KG1 (cell line): ENCODE data around the gene PDE6A.
"Not testable (repeated sequence)": the region's sequence is repeated elsewhere in the genome, so short reads cannot be mapped to it uniquely, and the experiment has no call there.

Experiments used
- DNase-seq: peaks from one replicate; lab custom pipeline; 2025; lab: John Stamatoyannopoulos, UW

Gene PDE6A

DNA sequence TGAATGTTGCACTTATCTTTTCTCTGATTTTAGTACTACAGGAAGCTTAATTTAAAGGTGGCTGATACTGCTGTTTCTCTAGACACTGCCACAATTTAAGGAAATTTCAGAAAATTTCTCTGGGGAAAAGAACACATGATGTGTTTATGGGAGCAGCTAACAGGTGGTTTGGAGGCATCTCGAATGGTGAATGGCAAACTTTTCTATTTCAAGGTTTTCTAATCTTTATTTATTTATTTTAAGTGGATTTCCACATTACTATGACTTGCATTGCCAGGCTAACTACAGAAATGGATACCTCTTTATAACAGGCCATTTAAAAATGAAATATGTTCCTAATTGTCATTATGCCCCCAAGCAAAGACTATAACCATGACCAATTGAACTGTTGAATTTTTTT lies 50.4 kb downstream of the PDE6A start:
- DNase-seq, result no peak

DNA sequence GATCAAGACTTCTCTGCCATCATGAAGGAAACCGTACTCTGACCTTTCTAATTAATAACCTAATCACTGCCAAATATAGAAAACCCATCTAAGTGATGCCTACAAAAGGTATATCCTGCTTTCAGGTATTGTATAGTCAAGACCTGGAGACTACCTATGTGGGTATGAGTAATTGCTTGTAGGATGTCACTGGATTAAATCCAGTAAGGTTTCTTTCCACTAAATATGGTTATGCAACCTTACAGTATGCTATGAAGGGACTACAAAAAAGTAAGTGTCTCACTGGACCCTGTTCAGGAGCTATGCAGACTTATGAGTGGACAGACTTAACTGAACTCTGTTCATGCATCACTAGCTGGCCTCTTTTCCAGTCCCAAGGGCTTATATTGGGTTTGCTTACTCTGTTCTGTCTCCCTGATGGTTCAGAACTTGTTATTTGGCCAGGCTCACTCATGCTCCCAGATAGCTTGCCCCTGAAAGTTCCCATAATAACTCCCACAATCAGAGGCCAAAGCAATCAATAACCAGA lies 51.1 kb downstream of the PDE6A start:
- DNase-seq, result no peak

DNA sequence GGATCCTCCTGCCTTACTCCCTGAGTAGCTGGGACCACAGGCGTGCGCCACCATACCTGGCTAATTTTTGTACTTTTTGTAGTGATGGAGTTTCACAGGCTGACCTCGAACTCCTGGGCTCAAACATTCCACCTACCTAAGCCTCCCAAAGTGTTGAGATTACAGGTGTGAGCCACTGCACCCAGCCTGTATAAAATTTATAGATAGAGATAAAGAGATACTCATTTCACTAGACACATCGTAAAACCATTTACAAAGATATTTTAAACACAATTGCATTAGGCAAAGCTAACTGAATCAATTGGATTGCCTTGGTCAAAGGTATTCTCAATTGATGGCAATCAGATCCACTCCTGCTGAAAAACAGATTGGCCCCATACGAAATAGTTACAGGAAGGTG lies 52.0 kb downstream of the PDE6A start:
- DNase-seq, result no peak

DNA sequence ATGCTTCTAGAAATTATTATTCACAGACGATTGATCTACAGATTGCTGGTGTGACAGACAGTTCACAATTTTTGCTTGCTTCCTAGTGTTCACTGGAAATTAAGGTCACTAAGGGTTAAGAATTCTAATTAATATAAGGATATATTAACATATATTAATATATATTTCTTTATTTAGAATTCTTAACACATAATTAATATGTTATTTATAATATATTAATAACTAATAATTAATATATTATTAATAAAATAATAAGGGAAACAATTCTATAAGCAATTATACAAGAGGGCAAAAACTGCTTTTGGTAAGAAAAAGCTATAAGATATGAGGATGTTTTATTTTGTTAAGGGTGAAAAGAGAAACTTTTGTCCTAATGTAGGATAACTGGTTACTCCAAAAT lies 56.3 kb downstream of the PDE6A start:
- DNase-seq, result no peak

DNA sequence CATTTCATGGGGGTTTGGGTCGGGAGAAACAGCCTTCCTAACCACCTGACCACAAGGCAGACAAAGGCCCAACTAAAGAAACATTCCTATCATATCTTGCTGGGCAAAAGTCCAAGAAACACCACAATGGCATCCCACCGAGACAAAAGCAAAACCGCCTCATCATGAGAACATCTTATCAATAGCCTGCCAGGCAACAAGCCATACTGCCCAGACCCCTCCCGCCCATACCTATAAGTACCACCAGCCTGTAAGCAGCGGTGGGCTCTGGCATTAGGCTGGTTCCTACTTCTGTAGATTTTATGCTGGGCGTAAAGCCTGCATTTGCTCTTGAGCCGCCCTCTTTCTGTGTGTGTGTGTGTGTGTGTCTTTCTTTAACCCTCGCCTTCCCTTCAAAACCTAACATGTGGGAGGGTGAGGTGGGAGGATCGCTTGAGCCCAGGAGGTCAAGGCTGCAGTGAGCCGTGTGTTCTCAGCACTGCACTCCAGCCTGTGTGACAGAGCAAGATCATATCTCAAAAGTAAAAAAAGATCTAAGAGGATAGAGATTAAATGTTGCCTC lies 56.9 kb downstream of the PDE6A start:
- no peak for DNase-seq

DNA sequence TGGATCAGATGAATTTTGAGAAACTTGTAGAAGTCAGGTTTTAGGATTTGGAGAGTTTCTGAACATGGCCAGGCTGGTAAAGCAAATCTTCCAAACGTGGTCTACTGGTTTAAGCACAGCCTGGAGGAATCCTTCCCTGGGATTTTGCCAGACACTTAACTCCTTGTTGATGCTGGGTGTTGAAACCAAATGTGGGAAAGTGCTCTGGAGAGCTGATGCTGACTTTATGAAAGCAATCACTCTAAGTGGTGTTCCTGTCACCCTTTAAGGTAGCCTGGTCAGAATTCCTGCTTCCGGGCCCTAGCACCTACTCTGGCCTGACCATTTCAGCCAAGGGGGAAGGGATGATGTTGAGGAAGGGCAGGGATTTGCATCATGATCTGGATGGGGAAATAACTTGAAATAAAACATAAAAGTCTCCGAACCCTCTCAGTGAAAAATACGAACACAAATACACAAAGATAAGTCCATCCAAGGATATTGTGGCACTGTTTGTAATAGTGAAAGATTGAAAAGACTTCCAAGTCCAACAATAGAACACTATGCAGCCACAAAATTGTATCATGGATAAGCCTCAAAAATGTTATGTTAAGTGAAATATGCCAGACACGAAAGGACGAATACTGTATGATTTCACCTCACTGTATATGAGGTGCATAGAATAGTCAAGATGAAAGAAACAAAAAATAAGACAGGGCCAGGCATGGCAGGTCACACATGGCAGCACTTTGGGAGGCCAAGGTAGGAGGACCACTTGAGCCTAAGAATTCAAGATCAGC lies 57.7 kb downstream of the PDE6A start:
- DNase-seq, result no peak

DNA sequence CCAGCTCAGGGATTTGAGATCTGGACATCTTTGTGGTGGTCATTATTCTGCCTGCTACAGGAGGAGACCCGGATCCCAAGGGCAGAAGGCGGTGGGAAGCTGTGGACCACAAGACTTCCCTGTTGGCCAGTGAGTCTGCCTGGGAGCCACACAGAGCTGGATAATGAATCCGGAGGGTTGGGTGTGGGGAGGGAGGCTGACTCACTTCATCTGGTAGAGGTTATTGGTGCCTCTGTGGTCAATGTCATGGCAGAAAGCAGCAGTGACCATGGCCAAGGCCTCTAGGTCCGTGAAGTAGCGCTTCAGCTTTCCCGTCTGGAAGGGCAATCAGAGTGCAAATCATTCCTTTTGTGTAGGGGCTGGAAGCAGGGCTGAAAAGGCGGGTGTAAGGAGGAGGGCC lies 58.5 kb downstream of the PDE6A start:
- DNase-seq, result no peak

DNA sequence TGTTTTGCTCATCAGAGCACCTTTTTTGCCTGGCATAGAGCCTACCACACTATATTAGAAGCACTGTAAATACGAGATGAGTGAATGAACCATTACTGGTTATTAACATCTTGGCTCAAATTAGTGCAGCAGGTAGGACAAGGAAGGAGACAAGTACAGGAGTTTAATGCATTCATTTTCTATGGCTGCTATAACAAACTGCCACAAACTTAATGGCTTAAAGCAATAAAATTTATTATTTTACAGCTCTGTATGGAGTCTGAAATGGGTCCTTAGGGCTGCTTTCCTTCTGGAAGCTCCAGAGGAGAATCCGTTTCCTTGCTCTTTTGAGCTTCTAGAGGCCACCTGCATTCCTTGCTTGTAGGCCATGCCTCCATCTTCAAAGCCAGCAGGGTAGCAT lies 59.1 kb downstream of the PDE6A start:
- DNase-seq, result no peak

DNA sequence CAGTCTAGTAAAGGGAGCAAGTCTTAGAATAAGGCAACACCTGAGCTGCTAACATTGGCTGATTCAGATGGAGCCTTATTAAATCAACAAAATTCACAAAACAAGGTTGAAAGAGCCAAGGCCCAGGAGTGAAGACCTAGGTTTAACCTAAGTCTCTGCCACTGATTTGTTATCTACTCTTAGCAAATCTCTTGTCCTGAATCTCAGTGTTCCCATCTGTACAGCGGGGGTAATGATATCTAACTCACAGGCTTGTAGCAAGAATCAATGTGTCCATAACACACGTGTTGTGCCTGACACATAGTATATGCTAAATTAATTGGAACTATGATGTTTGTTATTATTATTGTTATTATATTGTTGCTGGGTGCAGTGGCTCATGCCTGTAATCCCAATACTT lies 61.0 kb downstream of the PDE6A start:
- no peak for DNase-seq

DNA sequence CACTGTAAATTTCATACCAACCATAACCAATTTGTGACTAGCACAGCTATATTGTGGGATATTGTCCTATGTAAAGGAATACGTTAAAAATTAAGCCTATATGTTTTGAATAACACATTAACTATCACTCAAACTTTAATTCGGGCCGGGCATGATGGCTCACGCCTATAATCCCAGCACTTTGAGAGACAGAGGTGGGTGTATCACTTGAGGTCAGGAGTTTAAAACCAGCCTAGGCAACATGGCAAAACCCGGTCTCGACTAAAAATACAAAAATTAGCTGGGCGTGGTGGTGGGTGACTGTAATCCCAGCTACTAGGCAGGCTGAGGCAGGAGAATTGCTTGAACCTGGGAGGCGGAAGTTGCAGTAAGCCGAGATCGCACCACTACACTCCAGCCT lies 62.0 kb downstream of the PDE6A start:
- not testable (repeated sequence) for DNase-seq

DNA sequence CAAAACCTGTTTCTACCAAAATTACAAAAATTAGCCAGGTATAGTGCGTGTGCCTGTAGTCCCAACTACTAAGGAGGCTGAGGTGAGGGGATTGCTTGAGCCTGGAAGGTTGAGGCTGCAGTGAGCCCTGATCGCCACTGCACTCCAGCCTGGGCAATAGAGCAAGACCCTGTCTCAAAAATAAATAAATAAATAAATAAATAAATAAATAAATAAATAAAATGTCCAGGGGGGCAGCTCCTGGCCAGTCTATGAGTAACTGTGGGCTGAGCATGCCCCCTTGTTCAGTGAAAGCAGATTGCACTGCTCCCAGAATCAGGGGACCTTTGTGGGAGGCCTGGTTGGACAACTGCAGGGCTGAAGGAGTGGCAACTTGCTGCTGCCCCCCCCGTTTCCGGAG lies 62.7 kb downstream of the PDE6A start:
- no peak for DNase-seq

DNA sequence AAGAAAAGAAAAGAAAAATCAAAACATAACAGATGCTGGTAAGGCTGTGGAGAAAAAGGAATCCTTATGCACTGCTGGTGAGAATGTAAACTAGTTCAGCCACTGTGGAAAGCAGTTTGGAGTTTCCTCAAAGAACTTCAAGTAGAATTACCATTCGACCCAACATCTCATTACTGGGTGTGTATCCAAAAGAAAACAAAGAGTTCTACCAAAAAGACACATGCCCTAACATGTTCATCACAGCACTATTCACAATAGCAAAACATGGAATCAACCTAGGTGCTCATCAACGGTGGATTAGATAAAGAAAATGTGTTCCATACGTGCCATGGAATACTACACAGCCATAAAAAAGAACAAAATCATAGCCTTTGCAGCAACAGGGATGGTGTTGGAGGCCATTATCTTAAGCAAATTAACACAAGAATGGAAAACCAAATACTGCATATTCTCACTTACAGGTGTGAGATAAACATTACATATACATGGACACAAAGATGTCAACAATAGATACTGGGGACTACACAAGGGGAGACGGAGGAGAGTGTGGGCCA lies 63.4 kb downstream of the PDE6A start:
- DNase-seq, result no peak

DNA sequence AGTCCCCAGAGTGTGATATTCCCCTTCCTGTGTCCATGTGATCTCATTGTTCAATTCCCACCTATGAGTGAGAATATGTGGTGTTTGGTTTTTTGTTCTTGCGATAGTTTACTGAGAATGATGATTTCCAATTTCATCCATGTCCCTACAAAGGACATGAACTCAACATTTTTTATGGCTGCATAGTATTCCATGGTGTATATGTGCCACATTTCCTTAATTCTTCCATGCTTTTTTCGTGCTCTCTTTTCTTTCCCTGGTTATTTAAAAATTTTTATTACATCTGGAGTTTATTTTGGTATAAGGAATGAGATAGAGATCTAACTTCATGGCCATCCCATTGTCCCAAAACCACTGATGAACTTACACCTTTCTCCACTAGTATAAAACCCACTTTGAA lies 65.0 kb downstream of the PDE6A start:
- DNase-seq, result not testable (repeated sequence)

DNA sequence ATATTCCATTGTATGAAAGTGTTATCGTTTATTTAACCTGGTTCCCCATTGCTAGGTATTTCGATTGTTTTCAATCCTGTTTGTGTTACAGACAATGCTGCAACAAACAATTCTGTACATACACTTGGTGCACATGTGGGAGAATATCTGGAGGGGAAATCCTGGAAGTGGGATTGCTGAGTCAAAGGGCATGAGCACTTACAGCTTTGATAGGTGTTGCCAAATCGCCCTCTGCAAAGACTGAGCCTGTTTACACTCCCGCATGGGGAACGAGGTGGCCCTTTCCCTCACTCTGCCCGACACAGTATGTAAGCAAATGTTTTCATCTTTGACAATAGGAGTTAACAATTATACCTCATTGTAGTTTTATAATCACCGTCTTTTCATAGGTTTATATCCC lies 66.2 kb downstream of the PDE6A start:
- DNase-seq, result no peak

DNA sequence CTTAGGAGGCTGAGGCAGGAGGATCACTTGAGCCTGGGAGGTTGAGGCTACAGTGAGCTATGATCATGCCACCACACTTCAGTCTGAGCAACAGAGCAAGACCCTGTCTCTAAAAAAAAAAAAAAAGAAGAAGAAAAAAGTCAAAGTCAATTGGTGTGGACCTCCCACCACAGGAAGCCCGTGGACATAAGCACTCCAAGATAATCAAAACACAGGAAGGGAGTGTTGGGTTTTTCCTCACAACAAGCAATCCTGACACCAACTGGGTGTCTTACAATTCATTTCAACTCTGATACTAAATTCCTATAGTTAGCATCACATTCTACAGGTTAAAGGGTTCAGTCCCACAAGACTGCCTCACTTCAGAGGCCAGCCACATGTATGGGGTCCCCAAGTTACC lies 70.7 kb downstream of the PDE6A start:
- DNase-seq, result no peak

DNA sequence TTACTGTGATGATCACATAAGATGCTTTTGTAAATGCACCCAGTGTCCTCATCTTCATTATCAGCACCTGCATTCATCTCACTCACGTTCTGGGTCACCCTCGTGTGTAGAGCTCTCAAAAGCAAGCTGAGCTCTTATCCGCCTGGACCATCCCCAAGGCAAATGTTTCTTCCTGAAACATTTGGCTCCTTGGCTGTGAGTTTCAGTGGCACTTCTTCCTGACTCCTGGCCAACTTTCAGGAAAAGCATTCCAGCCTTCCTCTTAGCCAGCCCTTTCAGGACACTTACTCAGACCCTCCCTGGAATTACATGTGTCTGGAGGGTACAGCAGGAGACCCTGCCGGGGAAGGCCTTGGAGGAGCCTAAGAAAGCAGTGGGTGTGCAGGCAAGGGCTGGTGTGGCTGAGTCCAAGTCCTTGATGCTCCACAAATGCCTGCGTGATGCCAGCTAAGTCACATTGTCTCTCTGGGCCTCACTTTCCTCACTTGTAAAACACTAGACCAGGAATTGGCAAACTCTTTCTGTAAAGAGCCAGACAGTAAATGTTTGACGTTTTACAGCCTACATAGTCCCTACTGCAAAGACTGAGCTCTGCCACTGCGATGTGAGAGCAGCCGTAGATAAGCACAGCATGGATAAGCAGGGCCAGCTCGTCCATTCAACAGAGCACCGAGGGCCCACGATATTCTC lies 72.1 kb downstream of the PDE6A start:
- no peak for DNase-seq

DNA sequence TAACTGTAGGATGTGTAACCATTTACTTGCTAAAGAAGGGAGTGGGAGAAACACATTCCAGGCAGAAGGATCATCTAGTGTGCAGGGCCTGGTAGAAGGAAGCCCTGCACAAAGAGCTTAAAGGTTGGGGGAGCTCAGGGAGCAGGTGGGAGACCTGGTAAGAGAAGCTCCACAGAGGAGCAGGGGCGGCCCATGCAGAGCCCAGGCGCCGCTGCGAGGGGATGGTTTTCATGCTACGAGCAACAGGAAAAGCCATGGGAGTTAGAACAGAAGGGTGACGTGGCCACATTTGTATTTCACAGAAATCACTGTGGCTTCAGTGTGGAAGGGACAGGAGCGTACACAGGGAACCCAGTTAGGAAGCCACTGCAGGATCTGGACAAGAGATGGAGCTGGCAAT lies 73.1 kb downstream of the PDE6A start:
- DNase-seq, result no peak

DNA sequence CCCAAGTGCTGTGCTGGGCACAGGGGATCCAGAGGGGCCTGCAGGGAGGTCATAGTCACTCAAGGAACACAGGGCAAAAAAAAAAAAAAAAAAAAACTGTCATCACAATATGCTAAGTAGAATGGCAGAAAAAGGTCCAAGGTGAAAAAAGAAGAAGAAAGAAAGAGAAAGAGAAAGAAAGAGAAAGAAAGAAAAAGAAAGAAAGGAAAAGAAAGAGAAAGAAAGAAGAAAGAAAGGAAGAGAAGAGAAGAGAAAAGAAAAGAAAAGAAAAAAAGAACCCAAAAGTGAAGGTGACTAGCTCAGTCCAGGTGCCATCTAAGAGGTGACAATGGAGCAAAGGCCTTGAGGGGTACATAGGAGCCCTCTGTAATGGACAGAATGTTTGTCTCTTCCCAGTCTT lies 73.9 kb downstream of the PDE6A start:
- DNase-seq, result no peak

DNA sequence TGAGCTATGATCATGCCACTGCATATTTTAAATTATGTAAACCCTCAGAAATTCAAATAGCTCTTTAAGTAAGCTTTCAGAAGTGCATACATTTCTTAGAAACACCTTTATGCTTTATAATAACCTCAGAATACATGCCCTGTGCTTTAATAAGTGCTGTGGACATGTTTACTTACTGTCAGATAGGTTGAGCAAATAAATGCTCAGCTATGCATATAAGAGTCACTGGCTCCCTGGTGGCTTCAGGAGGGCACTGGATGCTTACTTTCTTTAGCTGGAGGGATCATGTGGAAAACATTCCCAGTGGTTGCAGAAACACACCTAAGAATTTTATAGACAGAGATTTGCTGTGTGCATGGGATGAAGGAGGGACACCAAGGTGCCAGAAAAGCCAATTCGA lies 74.4 kb downstream of the PDE6A start:
- DNase-seq, result no peak

DNA sequence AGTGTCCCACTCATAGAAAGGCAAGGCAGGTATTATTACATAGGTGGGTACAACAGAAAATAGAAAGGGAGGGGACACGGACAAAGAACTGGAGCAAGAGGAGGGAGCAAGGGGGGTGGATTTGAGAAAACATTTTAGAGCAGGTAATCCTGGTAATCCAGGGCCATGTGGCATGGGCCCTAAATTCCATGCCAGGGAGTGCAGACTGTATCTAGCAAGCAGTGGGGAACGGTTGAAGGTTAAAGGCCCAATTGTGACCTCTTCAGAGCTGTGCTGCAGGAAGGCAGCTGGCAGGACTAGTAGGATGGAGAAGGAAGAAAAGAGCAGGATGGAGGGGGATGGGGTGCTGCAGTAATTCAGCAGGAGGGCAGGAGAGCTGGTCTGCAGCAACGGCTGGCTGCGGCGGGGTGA lies 75.2 kb downstream of the PDE6A start:
- no peak for DNase-seq

DNA sequence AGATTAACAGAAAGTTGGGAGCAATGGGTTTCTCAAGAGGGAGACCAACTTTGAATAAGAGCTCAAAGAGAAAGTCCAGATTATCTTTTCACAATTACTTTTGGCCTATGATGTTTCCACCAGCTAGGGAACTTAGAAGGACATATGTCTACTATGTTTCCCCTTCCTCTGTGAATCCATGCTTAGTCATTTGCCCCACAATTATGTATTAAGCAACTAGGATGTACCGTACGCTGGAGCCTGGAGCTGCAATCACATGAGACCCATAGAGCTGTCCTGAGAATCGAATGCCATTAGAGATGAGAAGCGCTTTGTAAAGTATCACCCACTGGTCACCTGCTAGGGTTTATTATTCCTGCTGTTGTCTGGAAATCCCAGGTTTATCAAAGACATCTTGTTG lies 78.8 kb downstream of the PDE6A start:
- DNase-seq, result no peak

DNA sequence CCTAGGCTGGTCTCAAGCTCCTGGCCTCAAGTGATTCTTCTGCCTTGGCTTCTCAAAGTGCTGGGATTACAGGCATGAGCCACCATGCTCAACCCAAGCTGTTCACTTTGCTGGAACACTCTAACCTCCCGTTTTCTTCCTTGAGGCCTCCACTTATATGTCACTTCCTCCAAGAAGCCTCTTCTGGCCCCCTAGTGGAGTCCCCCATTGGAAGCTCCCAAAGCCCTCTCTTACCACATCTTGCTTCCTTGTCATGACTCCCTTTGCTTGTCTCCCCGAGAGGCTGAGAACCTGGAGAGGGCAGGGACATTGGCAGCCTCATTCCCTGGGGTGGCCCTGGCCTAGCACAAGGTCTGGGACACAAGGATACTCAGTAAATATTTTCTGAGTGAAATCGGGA lies 80.8 kb downstream of the PDE6A start:
- no peak for DNase-seq

DNA sequence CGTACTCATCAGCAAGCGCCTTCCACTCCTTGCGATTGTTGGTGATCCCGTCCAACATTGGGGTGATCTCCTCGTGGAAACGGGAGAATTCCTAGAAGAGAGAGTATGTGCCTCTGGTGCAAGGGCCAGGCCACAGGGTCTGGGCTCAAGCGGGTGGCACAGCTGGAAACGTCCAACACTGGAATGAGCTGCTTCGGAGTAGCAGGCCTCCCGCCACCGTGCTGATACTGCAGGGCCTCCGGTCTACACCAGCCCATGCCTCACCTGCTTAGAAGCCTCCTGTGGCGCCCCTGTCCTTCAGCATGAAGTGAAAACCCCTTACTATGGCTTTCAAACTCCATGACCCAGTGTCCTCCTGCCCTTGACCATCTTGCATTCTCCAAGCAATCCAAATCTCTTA lies 81.4 kb downstream of the PDE6A start:
- no peak for DNase-seq
